K562 (cell line): Measurements from ENCODE around the gene ENTREP3. TPM values are rescaled to one million over a fixed set of nuclear protein-coding genes. Genes with fewer than 3 reads are reported as not detected.

Experiments
- LARP7 ChIP-seq: fragments of 450-650 bp; IDR thresholded peaks from 2 replicates; pipeline ENCODE4 v1.6.1; 2016
- PYGO2 ChIP-seq: fragments of 450-650 bp; IDR thresholded peaks from 2 replicates; pipeline ENCODE4 v1.6.1; 2016; ENCODE audit warnings: mild to moderate bottlenecking, missing genetic modification characterization, moderate library complexity, missing compliant biosample characterization
- RCOR1 ChIP-seq, 2 experiments: IDR thresholded peaks; 2 replicates each; pipeline ENCODE4 v1.6.1; 2012; ENCODE audit warnings: low read depth in 2 of 2, low read length in 2 of 2, borderline replicate concordance in 1 of 2, improper control_type of control experiment in 1 of 2
- SLC30A9 ChIP-seq: fragments of 250-450 bp; sonication (Bioruptor Pico); IDR thresholded peaks from 2 replicates; pipeline ENCODE4 v1.8.0; 2022; ENCODE audit warnings: mild to moderate bottlenecking, moderate library complexity
- ZNF165 ChIP-seq: fragments of 250-450 bp; sonication (Bioruptor Pico); IDR thresholded peaks from 2 replicates; pipeline ENCODE4 v1.4.0; 2020; ENCODE audit warnings: borderline replicate concordance
- ZNF830 ChIP-seq: fragments of 250-450 bp; sonication (Bioruptor Pico); IDR thresholded peaks from 2 replicates; pipeline ENCODE4 v1.5.0; 2021; ENCODE audit warnings: mild to moderate bottlenecking
- polyA plus RNA-seq, 8 experiments: library from polyadenylated mRNA; depleted of rRNA in 4 of 8; stranded (reverse) in 5 of 8; unstranded in 3 of 8; fragments of >200 nt; fragmentation: Nextera tagmentation in 2 of 8; fragmentation: Illumina TruSeq in 1 of 8; extraction: Ambion mirVana in 2 of 8; extraction: Trizol in 1 of 8; gene quantifications; 2 replicates each; pipeline versions ENCODE4 v1.2.1 to v1.2.3, GENCODE V29; 2011 to 2014; ENCODE audit warnings: inconsistent platforms in 1 of 8, missing spikeins in 1 of 8
- total RNA-seq, 7 experiments: library from RNA; depleted of rRNA in 6 of 7; stranded (reverse); fragments of >200 nt in 6 of 7; fragmentation: Illumina TruSeq in 2 of 7; extraction: Trizol in 2 of 7; gene quantifications; 2 replicates each; pipeline versions ENCODE4 v1.2.1 to v1.2.3, GENCODE V29; 2011 to 2021; ENCODE audit warnings: low replicate concordance in 1 of 7
- TF ChIP-seq, protein P1 (sequence below): fragments of 450-650 bp; IDR thresholded peaks from 2 replicates; pipeline ENCODE4 v1.6.1; 2016; ENCODE audit warnings: borderline replicate concordance
- TF ChIP-seq, protein P2 (sequence below), 2 experiments: fragments of 450-650 bp; conservative IDR thresholded peaks; 2 replicates each; pipeline ENCODE4 v1.6.1; 2017; ENCODE audit warnings: mild to moderate bottlenecking in 2 of 2, moderate library complexity in 2 of 2
- TF ChIP-seq, protein P3 (sequence below): fragments of 450-650 bp; IDR thresholded peaks from 2 replicates; pipeline ENCODE4 v1.6.1; 2018; ENCODE audit not compliant: partially characterized antibody
- TF ChIP-seq, protein P4 (sequence below), 2 experiments: fragments of 450-650 bp; formaldehyde crosslinking in 1 of 2; IDR thresholded peaks; 2 replicates each; pipeline versions ENCODE4 v1.4.0 to v1.6.1; 2014 to 2020; ENCODE audit warnings: mild to moderate bottlenecking in 2 of 2, borderline replicate concordance in 1 of 2, low read depth in 1 of 2

Gene ENTREP3
- total and polyA plus RNA-seq, 9 of the 15 experiments (the other 6 are each of a cell fraction or from before 2014, with no cell fraction given): 1.9 to 41.8 (median 5.9) TPM

DNA sequence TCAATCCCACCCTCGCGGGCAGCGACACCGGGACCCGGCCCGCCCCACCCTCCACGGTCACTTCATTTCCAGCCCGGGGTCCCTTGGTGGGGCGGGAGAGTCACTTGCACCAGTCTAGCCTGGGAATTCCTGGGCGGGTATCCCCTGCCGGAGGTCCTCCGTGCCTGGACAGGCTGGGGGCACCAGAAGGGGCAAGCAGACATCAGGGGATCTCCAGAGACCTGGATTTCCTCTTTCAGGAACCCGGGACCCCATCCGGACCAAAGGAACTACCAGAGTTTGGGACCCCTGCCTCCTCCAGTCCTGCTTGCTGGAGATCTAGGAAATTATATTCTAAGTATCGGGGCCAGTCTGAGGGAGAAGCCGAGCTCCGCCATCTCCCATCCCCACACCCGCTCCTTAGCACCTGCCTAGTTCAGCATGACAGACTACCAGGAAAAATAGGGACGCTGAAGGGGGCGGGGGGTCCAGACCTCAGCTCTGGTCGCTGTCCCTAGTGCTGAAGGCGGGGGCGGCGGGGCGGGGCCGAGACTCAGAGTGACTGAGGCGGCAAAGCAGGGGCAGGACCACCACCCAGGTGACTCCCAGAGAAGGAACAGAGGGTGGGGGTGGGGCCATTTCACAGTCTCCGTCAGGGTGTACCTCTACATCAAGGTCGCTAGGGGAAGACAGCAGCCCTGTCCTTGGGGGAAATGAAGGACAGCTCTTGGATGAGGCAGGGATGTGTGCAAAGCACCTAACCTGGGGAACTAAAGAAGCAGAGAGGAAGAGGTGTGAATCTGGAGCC, 22.8 kb upstream of the ENTREP3 start (continued):
- TF ChIP-seq, protein P1, sequence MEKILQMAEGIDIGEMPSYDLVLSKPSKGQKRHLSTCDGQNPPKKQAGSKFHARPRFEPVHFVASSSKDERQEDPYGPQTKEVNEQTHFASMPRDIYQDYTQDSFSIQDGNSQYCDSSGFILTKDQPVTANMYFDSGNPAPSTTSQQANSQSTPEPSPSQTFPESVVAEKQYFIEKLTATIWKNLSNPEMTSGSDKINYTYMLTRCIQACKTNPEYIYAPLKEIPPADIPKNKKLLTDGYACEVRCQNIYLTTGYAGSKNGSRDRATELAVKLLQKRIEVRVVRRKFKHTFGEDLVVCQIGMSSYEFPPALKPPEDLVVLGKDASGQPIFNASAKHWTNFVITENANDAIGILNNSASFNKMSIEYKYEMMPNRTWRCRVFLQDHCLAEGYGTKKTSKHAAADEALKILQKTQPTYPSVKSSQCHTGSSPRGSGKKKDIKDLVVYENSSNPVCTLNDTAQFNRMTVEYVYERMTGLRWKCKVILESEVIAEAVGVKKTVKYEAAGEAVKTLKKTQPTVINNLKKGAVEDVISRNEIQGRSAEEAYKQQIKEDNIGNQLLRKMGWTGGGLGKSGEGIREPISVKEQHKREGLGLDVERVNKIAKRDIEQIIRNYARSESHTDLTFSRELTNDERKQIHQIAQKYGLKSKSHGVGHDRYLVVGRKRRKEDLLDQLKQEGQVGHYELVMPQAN: peak; percentile 65; the same call in 1 of the 2 replicates
- TF ChIP-seq ZNF165 (CRISPR knock-in tag) (no peak), LARP7 (no peak), PYGO2 (tag) (no peak), RCOR1 (IDR thresholded peaks at IDR 0.05; ENCODE audit: borderline replicate concordance in 1 of 2, low read depth in 2 of 2, low read length in 2 of 2) (peak in 1 of 2 experiments; percentile 5; a peak in 1 of 4 replicates), ZNF830 (no peak), SLC30A9 (CRISPR knock-in tag) (no peak)
- TF ChIP-seq, protein P2, sequence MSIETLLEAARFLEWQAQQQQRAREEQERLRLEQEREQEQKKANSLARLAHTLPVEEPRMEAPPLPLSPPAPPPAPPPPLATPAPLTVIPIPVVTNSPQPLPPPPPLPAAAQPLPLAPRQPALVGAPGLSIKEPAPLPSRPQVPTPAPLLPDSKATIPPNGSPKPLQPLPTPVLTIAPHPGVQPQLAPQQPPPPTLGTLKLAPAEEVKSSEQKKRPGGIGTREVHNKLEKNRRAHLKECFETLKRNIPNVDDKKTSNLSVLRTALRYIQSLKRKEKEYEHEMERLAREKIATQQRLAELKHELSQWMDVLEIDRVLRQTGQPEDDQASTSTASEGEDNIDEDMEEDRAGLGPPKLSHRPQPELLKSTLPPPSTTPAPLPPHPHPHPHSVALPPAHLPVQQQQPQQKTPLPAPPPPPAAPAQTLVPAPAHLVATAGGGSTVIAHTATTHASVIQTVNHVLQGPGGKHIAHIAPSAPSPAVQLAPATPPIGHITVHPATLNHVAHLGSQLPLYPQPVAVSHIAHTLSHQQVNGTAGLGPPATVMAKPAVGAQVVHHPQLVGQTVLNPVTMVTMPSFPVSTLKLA (conservative IDR thresholded peaks at IDR 0.05): peak; percentile 30 to 47
- TF ChIP-seq, protein P3, sequence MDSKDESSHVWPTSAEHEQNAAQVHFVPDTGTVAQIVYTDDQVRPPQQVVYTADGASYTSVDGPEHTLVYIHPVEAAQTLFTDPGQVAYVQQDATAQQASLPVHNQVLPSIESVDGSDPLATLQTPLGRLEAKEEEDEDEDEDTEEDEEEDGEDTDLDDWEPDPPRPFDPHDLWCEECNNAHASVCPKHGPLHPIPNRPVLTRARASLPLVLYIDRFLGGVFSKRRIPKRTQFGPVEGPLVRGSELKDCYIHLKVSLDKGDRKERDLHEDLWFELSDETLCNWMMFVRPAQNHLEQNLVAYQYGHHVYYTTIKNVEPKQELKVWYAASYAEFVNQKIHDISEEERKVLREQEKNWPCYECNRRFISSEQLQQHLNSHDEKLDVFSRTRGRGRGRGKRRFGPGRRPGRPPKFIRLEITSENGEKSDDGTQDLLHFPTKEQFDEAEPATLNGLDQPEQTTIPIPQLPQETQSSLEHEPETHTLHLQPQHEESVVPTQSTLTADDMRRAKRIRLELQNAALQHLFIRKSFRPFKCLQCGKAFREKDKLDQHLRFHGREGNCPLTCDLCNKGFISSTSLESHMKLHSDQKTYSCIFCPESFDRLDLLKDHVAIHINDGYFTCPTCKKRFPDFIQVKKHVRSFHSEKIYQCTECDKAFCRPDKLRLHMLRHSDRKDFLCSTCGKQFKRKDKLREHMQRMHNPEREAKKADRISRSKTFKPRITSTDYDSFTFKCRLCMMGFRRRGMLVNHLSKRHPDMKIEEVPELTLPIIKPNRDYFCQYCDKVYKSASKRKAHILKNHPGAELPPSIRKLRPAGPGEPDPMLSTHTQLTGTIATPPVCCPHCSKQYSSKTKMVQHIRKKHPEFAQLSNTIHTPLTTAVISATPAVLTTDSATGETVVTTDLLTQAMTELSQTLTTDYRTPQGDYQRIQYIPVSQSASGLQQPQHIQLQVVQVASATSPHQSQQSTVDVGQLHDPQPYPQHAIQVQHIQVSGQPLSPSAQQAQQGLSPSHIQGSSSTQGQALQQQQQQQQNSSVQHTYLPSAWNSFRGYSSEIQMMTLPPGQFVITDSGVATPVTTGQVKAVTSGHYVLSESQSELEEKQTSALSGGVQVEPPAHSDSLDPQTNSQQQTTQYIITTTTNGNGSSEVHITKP: no peak
- TF ChIP-seq, protein P4, sequence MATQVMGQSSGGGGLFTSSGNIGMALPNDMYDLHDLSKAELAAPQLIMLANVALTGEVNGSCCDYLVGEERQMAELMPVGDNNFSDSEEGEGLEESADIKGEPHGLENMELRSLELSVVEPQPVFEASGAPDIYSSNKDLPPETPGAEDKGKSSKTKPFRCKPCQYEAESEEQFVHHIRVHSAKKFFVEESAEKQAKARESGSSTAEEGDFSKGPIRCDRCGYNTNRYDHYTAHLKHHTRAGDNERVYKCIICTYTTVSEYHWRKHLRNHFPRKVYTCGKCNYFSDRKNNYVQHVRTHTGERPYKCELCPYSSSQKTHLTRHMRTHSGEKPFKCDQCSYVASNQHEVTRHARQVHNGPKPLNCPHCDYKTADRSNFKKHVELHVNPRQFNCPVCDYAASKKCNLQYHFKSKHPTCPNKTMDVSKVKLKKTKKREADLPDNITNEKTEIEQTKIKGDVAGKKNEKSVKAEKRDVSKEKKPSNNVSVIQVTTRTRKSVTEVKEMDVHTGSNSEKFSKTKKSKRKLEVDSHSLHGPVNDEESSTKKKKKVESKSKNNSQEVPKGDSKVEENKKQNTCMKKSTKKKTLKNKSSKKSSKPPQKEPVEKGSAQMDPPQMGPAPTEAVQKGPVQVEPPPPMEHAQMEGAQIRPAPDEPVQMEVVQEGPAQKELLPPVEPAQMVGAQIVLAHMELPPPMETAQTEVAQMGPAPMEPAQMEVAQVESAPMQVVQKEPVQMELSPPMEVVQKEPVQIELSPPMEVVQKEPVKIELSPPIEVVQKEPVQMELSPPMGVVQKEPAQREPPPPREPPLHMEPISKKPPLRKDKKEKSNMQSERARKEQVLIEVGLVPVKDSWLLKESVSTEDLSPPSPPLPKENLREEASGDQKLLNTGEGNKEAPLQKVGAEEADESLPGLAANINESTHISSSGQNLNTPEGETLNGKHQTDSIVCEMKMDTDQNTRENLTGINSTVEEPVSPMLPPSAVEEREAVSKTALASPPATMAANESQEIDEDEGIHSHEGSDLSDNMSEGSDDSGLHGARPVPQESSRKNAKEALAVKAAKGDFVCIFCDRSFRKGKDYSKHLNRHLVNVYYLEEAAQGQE (IDR thresholded peaks at IDR 0.05; ENCODE audit: borderline replicate concordance): peak; percentile 97
- TF ChIP-seq, protein P4 (CRISPR knock-in tag; IDR thresholded peaks at IDR 0.05; ENCODE audit: low read depth): peak; percentile 93
